Stimulated activated naive CD8-positive, alpha-beta T cell treated with anti-CD3 and anti-CD28 coated beads, Interleukin-15, Interleukin-2, amounts not matched to agents 100 ng/mL and 50 ng/mL, for 24 hours (primary cell): ENCODE data around the gene FNDC3B.

Experiments used
- H3K27ac Mint-ChIP-seq: one replicate; pipeline ENCODE4 v1.8.0; 2021; ENCODE audit warnings: mild to moderate bottlenecking, mixed read lengths
- H3K27me3 Mint-ChIP-seq: one replicate; pipeline ENCODE4 v1.8.0; 2021; ENCODE audit warnings: mixed read lengths
- H3K36me3 Mint-ChIP-seq: one replicate; pipeline ENCODE4 v1.8.0; 2021; ENCODE audit warnings: low read depth, mixed read lengths
- H3K4me1 Mint-ChIP-seq: one replicate; pipeline ENCODE4 v1.8.0; 2021; ENCODE audit warnings: low read depth, mixed read lengths
- H3K4me3 Mint-ChIP-seq: one replicate; pipeline ENCODE4 v1.8.0; 2021; ENCODE audit warnings: mild to moderate bottlenecking, mixed read lengths
- H3K9me3 Mint-ChIP-seq: one replicate; pipeline ENCODE4 v1.8.0; 2021; ENCODE audit warnings: mixed read lengths

The FNDC3B gene

GRCh38 chr3:172411478-172411947 is 372.1 kb downstream of the FNDC3B start:
- H3K4me3 Mint-ChIP-seq, result no peak overlapping the region
- no peak overlapping the region for H3K27ac Mint-ChIP-seq
- peaks cover 36% of the 10 kb centered on the region for H3K27me3 Mint-ChIP-seq
- no peaks in the 10 kb centered on the region for H3K4me1 Mint-ChIP-seq
- H3K36me3 Mint-ChIP-seq, result no peaks in the 10 kb centered on the region
- H3K9me3 Mint-ChIP-seq, result peaks cover 5% of the 10 kb centered on the region

- H3K4me1 Mint-ChIP-seq, result no peaks in the 10 kb centered on the region
- peaks cover 56% of the 10 kb centered on the region for H3K27me3 Mint-ChIP-seq
- no peak overlapping the region for H3K27ac Mint-ChIP-seq
- H3K36me3 Mint-ChIP-seq, result no peaks in the 10 kb centered on the region
- peaks cover 5% of the 10 kb centered on the region for H3K9me3 Mint-ChIP-seq
- no peak overlapping the region for H3K4me3 Mint-ChIP-seq
These were observed 375.9 kb downstream of the FNDC3B start for GRCh38 chr3:172415323-172415722.

DNA sequence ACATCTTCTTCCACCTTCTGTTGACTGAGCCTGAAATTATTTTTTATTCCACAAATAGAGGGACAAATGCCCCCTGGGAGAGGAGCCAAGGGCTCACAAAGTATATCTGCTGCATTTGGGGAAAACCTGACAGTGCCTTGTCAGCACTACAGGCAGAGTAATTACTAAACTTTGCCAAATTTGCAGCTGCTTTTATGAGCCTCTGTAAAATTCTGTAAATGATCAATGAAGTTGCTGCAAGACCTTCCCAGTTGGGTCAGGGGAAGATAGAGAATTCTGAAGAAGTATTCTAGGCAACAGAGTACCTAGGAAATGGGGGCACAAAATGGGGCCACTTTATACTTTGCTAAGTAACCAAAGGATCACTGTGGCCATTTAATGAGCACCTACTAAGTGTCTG is 398.3 kb downstream of the FNDC3B start:
- H3K4me3 Mint-ChIP-seq, result no peak overlapping the region
- no peak overlapping the region for H3K27ac Mint-ChIP-seq
- peaks cover 8% of the 10 kb centered on the region for H3K9me3 Mint-ChIP-seq
- no peaks in the 10 kb centered on the region for H3K4me1 Mint-ChIP-seq
- H3K36me3 Mint-ChIP-seq, result peaks cover 3% of the 10 kb centered on the region
- peaks cover 48% of the 10 kb centered on the region for H3K27me3 Mint-ChIP-seq

GRCh38 chr3:172438186-172438585 is 398.8 kb downstream of the FNDC3B start:
- H3K27ac Mint-ChIP-seq, result no peak overlapping the region
- no peaks in the 10 kb centered on the region for H3K4me1 Mint-ChIP-seq
- peaks cover 8% of the 10 kb centered on the region for H3K9me3 Mint-ChIP-seq
- H3K4me3 Mint-ChIP-seq, result no peak overlapping the region
- peaks cover 3% of the 10 kb centered on the region for H3K36me3 Mint-ChIP-seq
- H3K27me3 Mint-ChIP-seq, result peaks cover 53% of the 10 kb centered on the region

- no peaks in the 10 kb centered on the region for H3K36me3 Mint-ChIP-seq
- no peaks in the 10 kb centered on the region for H3K4me1 Mint-ChIP-seq
- H3K9me3 Mint-ChIP-seq, result no peaks in the 10 kb centered on the region
- peaks cover 76% of the 10 kb centered on the region for H3K27me3 Mint-ChIP-seq
- no peak overlapping the region for H3K27ac Mint-ChIP-seq
- no peak overlapping the region for H3K4me3 Mint-ChIP-seq
These were observed 402.2 kb downstream of the FNDC3B start for GRCh38 chr3:172441581-172441980.

GRCh38 chr3:172442606-172443005 is 403.2 kb downstream of the FNDC3B start:
- no peaks in the 10 kb centered on the region for H3K9me3 Mint-ChIP-seq
- no peaks in the 10 kb centered on the region for H3K36me3 Mint-ChIP-seq
- H3K27ac Mint-ChIP-seq, result no peak overlapping the region
- peaks cover 10% of the 10 kb centered on the region for H3K4me1 Mint-ChIP-seq
- no peak overlapping the region for H3K4me3 Mint-ChIP-seq
- H3K27me3 Mint-ChIP-seq, result peaks cover 85% of the 10 kb centered on the region

- Mint-ChIP-seq H3K27me3 (peaks cover 88% of the 10 kb centered on the region), H3K27ac (no peak overlapping the region), H3K4me1 (peaks cover 29% of the 10 kb centered on the region), H3K4me3 (no peak overlapping the region), H3K9me3 (peaks cover under 1% of the 10 kb centered on the region), H3K36me3 (peaks cover 5% of the 10 kb centered on the region)
These were observed 405.4 kb downstream of the FNDC3B start for GRCh38 chr3:172444821-172445220.

- Mint-ChIP-seq H3K4me3 (no peak overlapping the region), H3K36me3 (peaks cover 5% of the 10 kb centered on the region), H3K27me3 (peaks cover 93% of the 10 kb centered on the region), H3K27ac (no peak overlapping the region), H3K4me1 (peaks cover 29% of the 10 kb centered on the region), H3K9me3 (peaks cover 4% of the 10 kb centered on the region)
These were observed 406.8 kb downstream of the FNDC3B start for GRCh38 chr3:172446198-172446597.

GRCh38 chr3:172447611-172448579 is 408.5 kb downstream of the FNDC3B start, which contains the start of gene GHSR:
GHSR (minus strand) TSS chr3:172448456; CDS start chr3:172448413, 43 bp downstream.
- H3K4me1 Mint-ChIP-seq, result peaks cover 29% of the 10 kb centered on the region

GRCh38 chr3:172448661-172449465 is 409.5 kb downstream of the FNDC3B start:
- Mint-ChIP-seq H3K36me3 (peaks cover 5% of the 10 kb centered on the region), H3K27me3 (peaks cover 87% of the 10 kb centered on the region), H3K9me3 (peaks cover 4% of the 10 kb centered on the region), H3K4me3 (no peak overlapping the region), H3K4me1 (peaks cover 29% of the 10 kb centered on the region), H3K27ac (no peak overlapping the region)

More at GRCh38 chr3:172447611-172448579, 408.5 kb downstream of the FNDC3B start, which contains the start of gene GHSR:
- Mint-ChIP-seq H3K4me3 (peak within 1 kb of the TSS; percentile 63), H3K27me3 (peaks cover 88% of the 10 kb centered on the region), H3K9me3 (peaks cover 4% of the 10 kb centered on the region), H3K36me3 (peaks cover 5% of the 10 kb centered on the region), H3K27ac (no peak within 1 kb of the TSS)

- Mint-ChIP-seq H3K27ac (no peak overlapping the region), H3K27me3 (peaks cover 92% of the 10 kb centered on the region), H3K36me3 (peaks cover 5% of the 10 kb centered on the region), H3K9me3 (peaks cover 4% of the 10 kb centered on the region), H3K4me1 (peaks cover 29% of the 10 kb centered on the region), H3K4me3 (no peak overlapping the region)
These were observed 410.2 kb downstream of the FNDC3B start for GRCh38 chr3:172449466-172450149.
